GM12873 (cell line): Measurements from ENCODE around the gene FBP1.

Source experiments
- TF ChIP-seq, protein P1 (sequence below): IDR thresholded peaks from 2 replicates; pipeline ENCODE4 v1.5.1; 2012; ENCODE audit warnings: low read depth, mild to moderate bottlenecking, moderate library complexity, low read length, control low read depth; ENCODE audit not compliant: insufficient read depth; ENCODE audit errors: missing control alignments

Gene FBP1

DNA sequence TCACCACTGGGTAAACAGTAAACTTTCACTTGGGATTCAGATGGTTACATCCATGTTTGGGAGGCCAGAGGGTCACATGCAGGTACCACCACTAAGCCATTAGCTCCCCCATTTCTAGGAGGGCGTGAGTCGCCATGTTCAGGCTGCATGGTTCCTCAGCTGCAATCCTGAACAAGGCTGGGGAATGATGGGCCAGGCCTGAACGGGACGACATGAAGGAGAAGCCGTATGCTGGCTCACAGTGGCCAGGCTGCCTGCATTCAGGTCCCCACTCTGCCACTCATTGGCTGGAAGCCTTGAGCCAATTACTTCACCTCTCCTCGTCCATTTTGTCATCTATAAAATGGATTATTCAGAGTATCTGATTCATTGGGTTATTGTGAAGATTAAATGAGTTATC lies 36.7 kb downstream of the FBP1 start:
- TF ChIP-seq, protein P1, sequence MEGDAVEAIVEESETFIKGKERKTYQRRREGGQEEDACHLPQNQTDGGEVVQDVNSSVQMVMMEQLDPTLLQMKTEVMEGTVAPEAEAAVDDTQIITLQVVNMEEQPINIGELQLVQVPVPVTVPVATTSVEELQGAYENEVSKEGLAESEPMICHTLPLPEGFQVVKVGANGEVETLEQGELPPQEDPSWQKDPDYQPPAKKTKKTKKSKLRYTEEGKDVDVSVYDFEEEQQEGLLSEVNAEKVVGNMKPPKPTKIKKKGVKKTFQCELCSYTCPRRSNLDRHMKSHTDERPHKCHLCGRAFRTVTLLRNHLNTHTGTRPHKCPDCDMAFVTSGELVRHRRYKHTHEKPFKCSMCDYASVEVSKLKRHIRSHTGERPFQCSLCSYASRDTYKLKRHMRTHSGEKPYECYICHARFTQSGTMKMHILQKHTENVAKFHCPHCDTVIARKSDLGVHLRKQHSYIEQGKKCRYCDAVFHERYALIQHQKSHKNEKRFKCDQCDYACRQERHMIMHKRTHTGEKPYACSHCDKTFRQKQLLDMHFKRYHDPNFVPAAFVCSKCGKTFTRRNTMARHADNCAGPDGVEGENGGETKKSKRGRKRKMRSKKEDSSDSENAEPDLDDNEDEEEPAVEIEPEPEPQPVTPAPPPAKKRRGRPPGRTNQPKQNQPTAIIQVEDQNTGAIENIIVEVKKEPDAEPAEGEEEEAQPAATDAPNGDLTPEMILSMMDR, result no peak

DNA sequence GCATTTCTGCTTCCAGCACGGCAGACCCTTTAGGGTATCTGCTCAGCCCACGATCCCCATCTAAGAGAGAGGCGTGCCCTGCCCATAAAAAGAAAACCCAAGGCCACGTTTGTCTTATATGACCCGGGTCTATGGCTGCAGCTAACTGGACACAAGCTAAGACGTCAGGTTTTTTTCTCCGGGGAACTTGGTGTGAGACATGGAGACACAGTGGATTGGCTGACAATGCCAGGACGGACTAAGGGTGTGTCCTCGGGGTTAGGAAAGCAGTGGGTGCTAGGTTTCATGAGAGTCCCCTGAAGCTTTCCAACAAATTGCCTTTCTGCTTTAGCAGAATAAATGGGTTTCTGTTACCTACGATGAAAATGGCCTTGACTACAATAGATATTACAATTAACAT lies 38.6 kb downstream of the FBP1 start:
- TF ChIP-seq, protein P1, result no peak

DNA sequence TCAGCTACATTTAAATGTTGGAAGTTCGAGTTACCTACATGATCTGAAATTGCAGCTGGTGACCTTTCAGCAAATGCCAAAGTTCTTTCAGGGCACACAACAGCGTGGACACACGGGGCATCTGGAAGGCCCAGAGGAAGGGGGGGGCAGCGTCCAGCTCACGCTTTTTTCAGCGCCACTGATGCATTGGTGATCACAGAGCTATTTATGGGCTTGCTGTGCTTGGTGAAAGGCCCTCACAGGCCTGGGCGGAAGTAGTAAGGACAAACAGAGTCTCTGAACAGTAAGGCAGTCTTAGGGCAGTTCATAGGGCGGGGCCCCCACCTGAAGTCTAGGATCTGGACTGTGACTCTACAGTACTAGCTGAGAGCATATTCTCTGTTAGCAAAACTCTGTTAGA lies 39.1 kb downstream of the FBP1 start:
- TF ChIP-seq, protein P1, result no peak

DNA sequence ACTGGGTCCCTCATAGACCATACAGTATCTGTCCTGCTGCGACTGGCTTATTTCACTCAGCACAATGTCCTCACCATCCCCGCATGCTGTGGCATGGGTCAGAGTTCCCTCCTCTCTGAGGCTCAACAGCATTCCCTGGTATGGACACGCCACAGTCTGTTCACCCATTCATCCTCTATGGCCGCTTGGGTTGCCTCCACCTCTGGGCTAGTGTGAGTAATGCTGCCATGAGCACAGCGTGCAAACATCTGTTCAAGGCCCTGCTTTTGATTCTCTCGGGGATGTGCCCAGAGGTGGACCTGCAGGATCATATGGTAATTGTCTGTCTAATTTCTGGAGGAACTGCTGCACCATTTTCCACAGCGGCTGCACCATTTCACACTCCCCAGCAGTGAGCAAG lies 40.2 kb downstream of the FBP1 start:
- TF ChIP-seq, protein P1, result no peak

DNA sequence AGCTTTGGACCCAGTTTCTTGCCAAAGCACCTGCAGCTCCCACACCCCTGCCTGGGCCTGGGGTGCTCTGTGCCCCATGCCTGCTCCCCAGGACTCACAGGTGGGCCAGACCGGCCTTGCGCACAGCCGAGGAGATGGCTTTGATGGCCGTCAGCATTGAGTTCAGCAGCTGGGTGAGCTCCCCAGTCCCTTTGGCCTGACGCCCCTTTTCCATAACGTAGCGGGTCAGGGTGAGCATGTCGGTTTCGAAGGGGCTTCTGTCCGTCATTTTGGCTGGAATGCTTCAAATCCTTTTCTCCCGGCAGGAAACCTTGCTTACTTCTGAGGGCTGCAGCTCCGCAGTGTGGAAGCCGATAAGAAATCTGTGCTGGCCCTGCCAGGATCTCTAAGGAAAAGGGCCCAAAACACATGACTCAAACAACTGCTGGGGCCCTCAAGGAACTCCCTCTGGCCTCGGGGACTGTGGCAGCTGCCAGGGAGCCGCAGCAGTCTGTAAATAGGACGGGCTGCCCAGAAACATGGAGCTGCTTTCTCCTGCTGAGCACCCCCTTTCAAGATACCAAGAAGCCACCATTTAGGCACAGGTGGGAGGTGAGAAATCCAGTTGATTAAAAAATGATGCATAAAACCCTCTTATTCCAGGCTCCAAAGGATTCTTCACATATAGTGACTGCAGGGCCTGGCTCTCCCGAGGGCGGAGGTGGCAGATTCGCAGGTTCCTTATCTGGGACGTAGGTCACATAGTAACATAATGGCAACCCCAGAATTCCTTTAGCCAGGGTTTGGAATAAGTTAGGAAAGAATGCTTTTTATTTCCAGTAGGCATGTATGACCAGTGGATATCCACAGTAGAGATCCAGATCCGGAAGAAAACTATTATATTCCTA lies 45.6 kb downstream of the FBP1 start, which contains the start of gene FBP2:
Gene FBP2 (minus strand): TSS at position 366 of the 887 bp plus-strand sequence. CDS start 98 bp downstream, at position 268.
- TF ChIP-seq, protein P1, result no peak

DNA sequence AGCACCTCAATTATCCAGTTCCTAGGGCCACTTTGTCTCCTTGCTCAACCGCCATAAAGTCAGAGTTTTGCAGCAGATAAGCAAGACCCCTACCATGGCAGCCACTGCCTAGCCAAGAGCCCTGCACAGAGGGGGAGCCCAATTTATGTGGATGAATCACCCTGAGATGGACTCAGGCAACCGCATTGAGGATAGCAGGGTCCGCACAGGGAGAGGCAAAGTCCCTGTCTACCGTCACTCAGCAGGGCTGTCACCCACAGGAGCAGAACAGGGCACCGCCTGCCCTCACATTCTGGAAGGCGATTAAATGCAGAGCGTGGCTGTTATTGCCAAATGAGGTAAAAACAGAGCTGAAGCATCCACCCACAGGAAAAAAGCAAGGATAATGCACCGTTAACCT lies 47.4 kb downstream of the FBP1 start:
- TF ChIP-seq, protein P1, result no peak

DNA sequence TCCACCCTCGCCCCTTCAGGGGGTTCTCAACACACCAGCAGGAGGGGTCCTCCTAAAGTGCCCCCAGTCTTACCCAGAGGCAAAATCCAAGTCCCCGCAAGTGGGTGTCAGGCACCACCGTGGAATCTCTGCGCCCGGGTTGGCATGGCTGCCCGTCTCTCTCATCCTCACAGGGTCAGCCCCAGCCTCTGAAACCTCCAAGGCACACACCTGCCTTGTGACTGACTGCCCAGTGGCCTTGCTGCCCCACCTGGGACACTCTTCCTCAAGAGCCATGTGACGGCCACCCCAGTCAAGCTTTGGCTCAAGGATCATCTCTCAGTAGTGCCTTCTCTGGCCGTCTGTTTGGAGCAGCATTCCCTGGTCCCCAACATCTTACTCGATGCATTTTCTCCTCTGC lies 50.6 kb downstream of the FBP1 start:
- TF ChIP-seq, protein P1, result no peak
